Measurements from ENCODE around the gene SYCE1.
"Not testable (repeated sequence)": the region's sequence is repeated elsewhere in the genome, so short reads cannot be mapped to it uniquely, and the experiment has no call there.

Gene SYCE1

GRCh38 chr10:133555521-133555920 lies 9.9 kb downstream of the SYCE1 start:
- DNase-seq, result no peak

- DNase-seq, result no peak
Observed at GRCh38 chr10:133554600-133554999, 10.8 kb downstream of the SYCE1 start.

DNA sequence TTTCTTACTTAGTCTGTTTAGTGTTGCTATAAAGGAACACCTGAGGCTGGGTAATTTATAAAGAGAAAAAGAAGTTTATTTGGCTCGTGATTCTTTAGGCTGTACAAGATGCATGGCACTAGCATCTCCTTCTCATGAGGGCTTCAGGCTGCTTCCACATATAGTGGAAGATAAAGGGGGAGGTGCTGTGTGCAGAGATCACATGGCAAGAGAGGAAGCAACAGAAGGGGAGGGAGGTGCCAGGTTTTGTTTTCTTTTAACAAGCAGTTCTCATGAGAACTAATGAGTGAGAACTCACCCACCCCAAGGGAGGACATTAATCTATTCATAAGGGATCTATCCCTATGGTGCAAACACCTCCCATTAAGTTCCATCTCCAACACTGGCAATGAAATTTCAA lies 20.9 kb downstream of the SYCE1 start:
- no peak for DNase-seq

GRCh38 chr10:133541441-133541975 lies 23.9 kb downstream of the SYCE1 start:
- not testable (repeated sequence) for DNase-seq

DNA sequence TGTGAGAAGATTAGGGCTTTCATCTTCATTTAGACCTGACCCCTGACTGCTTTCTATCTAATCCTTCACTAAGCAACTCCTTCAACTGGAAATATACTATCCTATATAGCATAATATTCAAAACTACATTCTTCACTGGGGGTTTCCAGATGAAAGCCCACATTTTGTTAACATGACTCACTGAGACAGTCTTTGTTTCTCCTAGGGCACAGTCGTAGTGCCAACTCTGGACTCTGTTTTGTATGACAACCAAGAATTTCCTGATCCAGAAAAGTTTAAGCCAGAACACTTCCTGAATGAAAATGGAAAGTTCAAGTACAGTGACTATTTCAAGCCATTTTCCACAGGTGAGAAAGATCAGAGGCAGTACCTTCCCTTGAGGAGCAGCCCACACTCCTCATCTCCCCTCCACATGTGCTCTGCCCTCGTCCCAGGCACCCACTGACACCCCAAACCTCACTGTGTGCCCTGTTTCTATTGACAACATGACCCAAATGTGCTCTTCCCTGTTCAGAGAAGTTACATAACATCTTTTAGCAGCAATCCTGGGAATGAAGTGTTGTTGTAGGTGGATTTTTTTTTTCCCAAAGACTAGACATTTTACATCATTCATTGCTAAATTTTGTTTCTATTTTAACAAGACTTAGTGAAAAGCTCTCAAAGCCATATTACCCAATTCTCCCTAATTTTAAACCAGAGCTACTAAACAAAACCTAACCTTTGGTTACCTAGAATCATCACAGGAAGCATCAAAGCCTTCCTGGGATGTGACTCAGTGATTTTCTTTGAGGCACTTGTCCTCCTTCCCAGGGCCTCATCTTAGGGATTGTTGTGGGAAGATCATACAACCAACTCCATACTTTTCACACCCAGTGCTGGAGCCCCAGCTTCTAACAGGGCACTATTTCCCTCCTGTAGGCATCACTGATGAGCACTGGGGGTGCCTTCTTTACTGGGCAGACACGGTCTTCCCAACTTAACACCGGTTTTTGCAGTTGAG lies 27.5 kb downstream of the SYCE1 start:
- DNase-seq, result no peak

GRCh38 chr10:133536198-133536597 lies 29.2 kb downstream of the SYCE1 start:
- DNase-seq, result no peak

GRCh38 chr10:133534417-133534816 lies 31.0 kb downstream of the SYCE1 start:
- DNase-seq, result no peak

DNA sequence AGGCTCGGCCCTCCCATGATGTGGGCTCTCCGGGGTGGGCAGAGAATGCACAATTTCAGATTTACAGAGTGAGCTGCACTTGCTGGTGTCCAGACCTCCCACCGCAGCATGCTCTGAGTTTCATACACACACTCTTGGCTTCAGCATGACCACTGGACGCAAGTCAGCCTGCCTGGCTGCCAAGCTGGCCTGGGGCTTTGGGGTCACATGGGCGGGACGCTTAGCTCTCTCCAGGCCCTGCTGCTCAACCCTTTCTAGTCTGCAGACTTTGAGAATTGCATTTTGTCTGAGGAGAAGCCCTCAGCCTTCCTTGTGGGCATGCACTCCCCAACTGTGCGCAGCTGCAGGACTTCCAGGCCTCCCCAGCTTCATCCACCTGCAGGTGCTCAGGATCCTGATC lies 32.5 kb downstream of the SYCE1 start:
- no peak for DNase-seq

GRCh38 chr10:133530506-133530905 lies 34.9 kb downstream of the SYCE1 start:
- no peak for DNase-seq

DNA sequence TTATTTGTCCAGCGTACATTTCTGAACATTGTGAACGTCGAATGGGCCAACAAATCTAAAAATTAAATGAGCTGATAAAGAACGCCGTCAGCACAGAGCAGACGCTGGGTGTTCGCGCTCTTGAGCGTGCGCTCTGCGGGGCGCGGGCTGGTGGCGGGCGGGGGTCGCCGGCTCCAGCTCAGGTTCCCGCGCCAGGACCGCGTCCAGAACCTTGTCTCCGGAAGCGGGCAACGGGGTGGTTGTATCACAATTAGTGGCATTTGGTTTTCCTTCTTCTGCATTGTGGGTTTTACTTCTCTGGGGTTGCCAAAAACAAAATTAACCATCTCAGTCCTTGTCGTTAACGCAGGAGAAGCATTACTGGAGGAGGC lies 35.8 kb downstream of the SYCE1 start:
- no peak for DNase-seq

GRCh38 chr10:133528845-133529575 lies 36.4 kb downstream of the SYCE1 start:
- DNase-seq, result no peak

GRCh38 chr10:133528296-133528844 lies 37.0 kb downstream of the SYCE1 start:
- DNase-seq, result no peak

DNA sequence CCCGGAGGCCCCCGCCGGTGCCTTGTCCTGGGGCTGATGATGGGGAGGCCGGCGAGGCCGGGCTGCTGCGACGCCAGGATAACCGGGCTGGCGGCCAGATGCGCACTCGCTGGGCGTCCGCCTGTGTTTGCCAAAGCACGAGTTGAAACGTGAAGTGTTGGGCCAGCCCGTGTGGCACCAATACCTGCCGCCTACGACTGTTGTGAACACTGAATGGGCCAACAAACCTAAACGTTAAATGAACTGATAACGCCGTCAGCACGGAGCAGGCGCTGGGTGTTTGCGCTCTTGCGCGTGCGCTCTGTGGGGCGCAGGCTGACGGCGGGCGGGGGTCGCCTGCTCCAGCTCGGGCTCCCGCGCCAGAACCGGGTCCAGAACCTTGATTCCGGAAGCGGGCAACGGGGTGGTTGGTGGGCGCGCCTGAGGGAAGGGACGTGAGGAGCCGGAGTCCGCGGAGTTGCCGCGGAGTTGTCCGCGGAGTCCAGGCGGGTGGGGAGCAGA lies 37.6 kb downstream of the SYCE1 start:
- no peak for DNase-seq

DNA sequence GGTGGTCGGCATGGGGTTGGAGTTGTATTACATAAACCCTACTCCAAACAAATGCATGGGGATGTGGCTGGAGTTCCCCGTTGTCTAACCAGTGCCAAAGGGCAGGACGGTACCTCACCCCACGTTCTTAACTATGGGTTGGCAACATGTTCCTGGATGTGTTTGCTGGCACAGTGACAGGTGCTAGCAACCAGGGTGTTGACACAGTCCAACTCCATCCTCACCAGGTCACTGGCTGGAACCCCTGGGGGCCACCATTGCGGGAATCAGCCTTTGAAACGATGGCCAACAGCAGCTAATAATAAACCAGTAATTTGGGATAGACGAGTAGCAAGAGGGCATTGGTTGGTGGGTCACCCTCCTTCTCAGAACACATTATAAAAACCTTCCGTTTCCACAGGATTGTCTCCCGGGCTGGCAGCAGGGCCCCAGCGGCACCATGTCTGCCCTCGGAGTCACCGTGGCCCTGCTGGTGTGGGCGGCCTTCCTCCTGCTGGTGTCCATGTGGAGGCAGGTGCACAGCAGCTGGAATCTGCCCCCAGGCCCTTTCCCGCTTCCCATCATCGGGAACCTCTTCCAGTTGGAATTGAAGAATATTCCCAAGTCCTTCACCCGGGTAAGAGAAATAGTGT lies 38.3 kb downstream of the SYCE1 start, which contains the start of gene CYP2E1:
Gene CYP2E1, plus strand, starts transcription at position 407 of the 632 bp plus-strand sequence. Its CDS starts 33 bp downstream, at position 440.
- no peak for DNase-seq

DNA sequence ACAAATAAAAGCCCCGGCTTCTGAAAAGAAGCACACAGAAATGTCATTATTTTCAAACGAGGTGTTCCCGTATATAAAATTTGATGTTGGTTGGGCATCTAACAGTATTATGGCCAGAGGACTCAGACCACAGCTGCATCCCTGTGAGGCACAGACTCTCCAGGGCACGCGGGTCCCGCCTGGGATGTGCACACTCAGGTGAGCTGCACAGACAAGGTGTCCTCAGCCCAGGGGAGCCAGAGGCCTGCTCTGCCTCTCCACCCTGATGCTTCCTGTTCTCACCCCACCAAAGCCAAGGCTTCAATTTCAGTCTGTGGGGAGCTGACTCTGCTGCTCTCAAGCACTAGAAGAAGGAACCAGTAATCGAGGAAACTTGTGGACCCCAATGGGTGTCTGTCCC lies 39.9 kb downstream of the SYCE1 start:
- DNase-seq, result no peak

DNA sequence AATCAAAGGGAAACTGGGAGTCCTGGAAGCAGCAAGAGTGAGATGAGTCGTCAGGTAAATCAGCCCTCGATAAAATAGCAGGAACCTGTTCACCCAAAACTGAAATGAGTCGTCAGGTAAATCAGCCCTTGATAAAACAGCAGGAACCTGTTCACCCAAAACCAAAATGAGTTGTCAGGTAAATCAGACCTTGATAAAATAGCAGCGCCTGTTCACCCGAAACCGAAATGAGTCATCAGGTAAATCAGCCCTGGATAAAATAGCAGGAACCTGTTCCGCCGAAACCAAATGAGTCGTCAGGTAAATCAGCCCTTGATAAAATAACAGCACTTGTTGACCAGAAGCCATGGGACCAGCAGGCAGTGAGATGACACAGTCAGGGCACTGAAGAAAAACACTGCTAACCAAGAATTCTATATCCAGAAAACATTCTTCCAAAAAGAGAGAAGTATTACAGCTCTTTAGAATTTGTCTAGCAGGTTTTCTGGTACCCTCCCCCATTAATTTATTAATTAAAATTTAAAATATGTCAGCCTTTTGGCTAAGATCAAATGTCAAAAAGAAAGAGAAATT lies 41.7 kb downstream of the SYCE1 start:
- DNase-seq, result no peak

DNA sequence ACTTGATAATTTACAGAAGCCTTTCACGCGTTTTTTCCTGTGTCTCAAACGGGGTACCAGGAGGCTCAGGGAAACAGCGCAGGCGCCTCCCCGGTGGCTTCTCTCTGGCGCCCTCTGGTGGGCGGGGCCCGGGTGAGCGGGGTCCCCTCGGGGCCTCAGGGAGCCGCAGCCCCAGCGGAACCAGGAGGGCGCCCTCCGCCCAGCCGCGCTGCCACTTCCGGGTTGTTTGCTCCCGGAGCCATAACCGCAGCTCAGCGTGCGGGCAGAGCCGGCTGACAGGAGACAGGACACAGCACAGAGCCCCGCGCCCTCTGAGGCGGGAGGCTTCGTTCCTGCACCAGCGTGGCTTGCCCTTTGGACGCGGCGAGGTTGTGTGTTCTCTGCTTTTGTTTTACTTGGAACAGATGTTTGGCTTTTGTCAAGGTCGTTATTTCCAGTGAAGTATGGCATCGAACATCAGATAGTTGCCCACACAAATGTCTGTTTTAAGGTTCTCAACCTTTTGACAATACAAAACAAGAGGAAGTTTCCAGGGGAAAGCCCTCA lies 45.1 kb downstream of the SYCE1 start:
- DNase-seq, result peak; percentile 91

DNA sequence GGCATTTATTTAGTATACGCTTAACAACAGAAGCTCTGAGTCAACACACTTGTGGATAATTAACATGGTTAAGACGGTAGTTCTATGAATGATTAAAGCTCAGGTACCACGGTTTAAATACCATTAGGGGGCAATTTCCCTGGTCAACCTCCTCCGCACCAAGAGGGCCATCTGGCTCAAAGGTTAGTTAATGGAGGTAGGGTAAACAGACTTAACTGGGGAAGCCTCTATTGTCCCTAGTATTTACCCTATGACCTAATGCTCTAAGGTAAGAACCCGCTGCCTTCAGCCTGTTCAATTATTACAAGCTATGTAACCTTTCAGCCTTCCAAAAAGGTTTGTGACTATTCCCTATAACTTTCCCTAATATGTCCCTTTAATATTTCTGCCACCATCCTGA lies 46.9 kb downstream of the SYCE1 start:
- DNase-seq, result not testable (repeated sequence)

- no peak for DNase-seq
Observed at GRCh38 chr10:133516057-133516456, 49.3 kb downstream of the SYCE1 start.

GRCh38 chr10:133515471-133515870 lies 49.9 kb downstream of the SYCE1 start:
- DNase-seq, result no peak

GRCh38 chr10:133511907-133512528 lies 53.4 kb downstream of the SYCE1 start:
- DNase-seq, result no peak

Measured in activated CD4-positive, alpha-beta T cell treated with anti-CD3 and anti-CD28 coated beads, Interleukin-2, amount 50 U/mL, for 1 hour (primary cell).